ENCODE results near the gene IPCEF1. TPM values are rescaled to one million over a fixed set of nuclear protein-coding genes. Genes with fewer than 3 reads are reported as not detected.

Gene IPCEF1
- polyA plus RNA-seq, 1 experiment, result 0.35 TPM

DNA sequence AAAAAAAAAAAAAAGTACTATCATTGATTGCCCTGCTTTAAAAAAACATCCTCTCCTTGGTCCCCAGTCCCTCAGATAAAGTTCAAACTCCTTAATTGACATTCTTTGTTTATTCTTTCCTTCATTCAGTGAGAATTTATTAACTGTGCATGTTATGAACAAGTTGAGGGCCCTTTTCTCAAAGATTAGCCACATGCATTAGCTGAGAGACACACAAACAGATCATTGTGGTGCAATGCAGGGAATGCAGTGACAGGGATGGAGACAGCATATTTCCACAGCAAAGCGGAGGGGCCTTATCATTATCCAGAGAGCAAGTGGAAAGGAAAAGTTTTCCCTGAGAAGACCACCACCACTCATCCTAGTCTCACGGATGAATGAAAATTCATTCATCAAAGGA lies 21.9 kb upstream of the IPCEF1 start:
- TF ChIP-seq, protein P1, sequence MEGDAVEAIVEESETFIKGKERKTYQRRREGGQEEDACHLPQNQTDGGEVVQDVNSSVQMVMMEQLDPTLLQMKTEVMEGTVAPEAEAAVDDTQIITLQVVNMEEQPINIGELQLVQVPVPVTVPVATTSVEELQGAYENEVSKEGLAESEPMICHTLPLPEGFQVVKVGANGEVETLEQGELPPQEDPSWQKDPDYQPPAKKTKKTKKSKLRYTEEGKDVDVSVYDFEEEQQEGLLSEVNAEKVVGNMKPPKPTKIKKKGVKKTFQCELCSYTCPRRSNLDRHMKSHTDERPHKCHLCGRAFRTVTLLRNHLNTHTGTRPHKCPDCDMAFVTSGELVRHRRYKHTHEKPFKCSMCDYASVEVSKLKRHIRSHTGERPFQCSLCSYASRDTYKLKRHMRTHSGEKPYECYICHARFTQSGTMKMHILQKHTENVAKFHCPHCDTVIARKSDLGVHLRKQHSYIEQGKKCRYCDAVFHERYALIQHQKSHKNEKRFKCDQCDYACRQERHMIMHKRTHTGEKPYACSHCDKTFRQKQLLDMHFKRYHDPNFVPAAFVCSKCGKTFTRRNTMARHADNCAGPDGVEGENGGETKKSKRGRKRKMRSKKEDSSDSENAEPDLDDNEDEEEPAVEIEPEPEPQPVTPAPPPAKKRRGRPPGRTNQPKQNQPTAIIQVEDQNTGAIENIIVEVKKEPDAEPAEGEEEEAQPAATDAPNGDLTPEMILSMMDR (IDR thresholded peaks at IDR 0.05; ENCODE audit: low read depth, low read length), result no peak
- Histone ChIP-seq H3K9me3 (ENCODE audit: control insufficient read depth, insufficient read depth, low read length) (peaks cover 4% of the 10 kb centered on the region), H3K27ac (ENCODE audit: low read depth, low read length) (no peak overlapping the region), H3K27me3 (ENCODE audit: control insufficient read depth, insufficient read depth, low read length) (no peaks in the 10 kb centered on the region), H3K4me3 (ENCODE audit: low read depth, low read length) (no peak overlapping the region)
- ChIA-PET POLR2A (no interaction called here), CTCF (interaction anchor here (0.6 kb wide), 1 partner anchor 194 kb away, joined by 3 read pairs; no protein-coding TSS in a partner anchor)
- no peak for DNase-seq (ENCODE audit: low read depth, low spot score)

DNA sequence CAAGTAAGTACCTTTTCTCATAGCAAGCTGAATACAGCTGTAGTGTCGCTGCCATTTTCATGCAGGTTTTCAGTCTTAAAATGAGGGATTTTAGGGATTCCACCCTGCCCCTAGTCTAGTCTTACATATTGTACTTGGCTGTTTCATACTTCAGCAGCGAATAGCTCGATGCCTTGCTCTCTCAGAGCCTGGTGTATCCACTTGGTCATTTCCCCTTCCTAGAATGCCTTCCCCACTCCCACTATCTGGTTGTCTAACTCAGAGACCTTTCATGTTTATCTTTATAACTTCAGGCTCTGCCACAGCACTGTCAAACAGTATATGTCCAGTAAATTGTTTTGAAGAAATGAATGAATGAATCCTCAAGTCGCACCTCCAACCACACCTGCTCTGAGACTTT lies 21.1 kb upstream of the IPCEF1 start:
- Histone ChIP-seq H3K27me3 (ENCODE audit: control insufficient read depth, insufficient read depth, low read length) (no peaks in the 10 kb centered on the region), H3K4me3 (ENCODE audit: low read depth, low read length) (no peak overlapping the region), H3K9me3 (ENCODE audit: control insufficient read depth, insufficient read depth, low read length) (no peaks in the 10 kb centered on the region), H3K27ac (ENCODE audit: low read depth, low read length) (no peak overlapping the region)
- TF ChIP-seq, protein P1 (IDR thresholded peaks at IDR 0.05; ENCODE audit: low read depth, low read length), result no peak
- ChIA-PET POLR2A (no interaction called here), CTCF (interaction anchor here (0.6 kb wide), 1 partner anchor 193 kb away, joined by 3 read pairs; no protein-coding TSS in a partner anchor)
- no peak for DNase-seq (ENCODE audit: low read depth, low spot score)

DNA sequence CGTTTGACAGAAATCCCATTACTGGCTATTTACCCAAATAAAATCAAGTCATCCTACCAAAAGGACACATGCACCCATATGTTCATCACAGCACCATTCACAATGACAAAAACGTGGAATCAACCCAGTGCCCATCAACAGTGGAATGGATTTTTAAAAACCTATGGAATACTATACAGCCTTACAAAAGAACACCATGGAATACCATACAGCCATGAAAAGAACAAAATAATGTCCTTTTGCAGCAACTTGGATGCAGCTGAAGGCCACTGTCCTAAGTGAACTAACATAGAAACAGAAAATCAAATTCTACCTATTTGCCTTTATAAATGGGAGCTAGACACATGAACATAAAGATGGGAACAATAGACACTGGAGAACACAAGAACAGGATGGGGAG lies 17.4 kb upstream of the IPCEF1 start:
- H3K27me3 ChIP-seq (ENCODE audit: control insufficient read depth, insufficient read depth, low read length), result no peaks in the 10 kb centered on the region
- POLR2A ChIA-PET, result no interaction called here
- DNase-seq (ENCODE audit: low read depth, low spot score), result no peak
- no peak overlapping the region for H3K27ac ChIP-seq (ENCODE audit: low read depth, low read length)
- H3K4me3 ChIP-seq (ENCODE audit: low read depth, low read length), result no peak overlapping the region
- no peaks in the 10 kb centered on the region for H3K9me3 ChIP-seq (ENCODE audit: control insufficient read depth, insufficient read depth, low read length)
- TF ChIP-seq, protein P1 (IDR thresholded peaks at IDR 0.05; ENCODE audit: low read depth, low read length), result no peak
- CTCF ChIA-PET, result no interaction called here

DNA sequence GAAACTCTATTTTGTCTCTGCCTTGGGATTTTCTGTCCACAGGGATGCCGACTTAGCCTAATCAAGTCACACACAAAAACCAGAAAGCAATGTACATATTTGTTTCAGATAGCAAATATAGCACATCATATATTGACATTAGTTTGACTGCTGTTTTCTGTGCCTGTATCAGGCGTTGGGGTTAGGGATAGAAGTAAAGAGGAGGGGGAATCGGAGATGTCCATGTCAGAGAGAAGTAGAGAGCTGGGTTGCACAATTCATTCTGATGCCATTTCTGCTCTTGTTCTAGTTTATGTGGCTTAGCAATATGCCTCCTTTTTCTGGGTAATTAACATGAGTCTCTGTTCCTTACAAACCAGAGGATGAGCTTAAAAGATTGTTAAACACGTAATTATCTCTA lies 14.7 kb upstream of the IPCEF1 start:
- Histone ChIP-seq H3K27me3 (ENCODE audit: control insufficient read depth, insufficient read depth, low read length) (no peaks in the 10 kb centered on the region), H3K9me3 (ENCODE audit: control insufficient read depth, insufficient read depth, low read length) (no peaks in the 10 kb centered on the region), H3K4me3 (ENCODE audit: low read depth, low read length) (no peak overlapping the region), H3K27ac (ENCODE audit: low read depth, low read length) (no peak overlapping the region)
- no peak for DNase-seq (ENCODE audit: low read depth, low spot score)
- TF ChIP-seq, protein P1 (IDR thresholded peaks at IDR 0.05; ENCODE audit: low read depth, low read length), result no peak
- CTCF ChIA-PET, result interaction anchor here (0.7 to 4.6 kb wide), 13 partner anchors 12 to 217 kb away, joined by 3 to 44 read pairs (median 5); no protein-coding TSS in a partner anchor
- POLR2A ChIA-PET, result no interaction called here

DNA sequence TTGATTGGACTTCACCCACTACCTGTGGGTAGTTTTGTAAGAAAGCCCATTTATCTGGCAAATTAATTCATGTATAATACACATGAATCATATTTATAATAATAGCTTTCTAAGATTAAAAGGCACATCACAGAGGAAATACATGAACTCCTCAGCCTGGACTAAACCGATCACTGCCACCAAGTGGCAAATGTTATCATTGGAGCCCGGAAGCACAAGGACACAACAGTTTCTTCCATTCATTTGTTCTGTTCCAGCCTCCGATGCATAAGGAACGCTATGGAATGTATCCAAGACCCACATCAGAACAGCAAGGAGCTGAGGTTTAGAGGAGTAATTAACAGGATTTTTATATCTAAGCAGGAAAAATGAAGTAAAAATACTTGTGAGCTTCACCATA lies 13.9 kb upstream of the IPCEF1 start:
- TF ChIP-seq, protein P1 (IDR thresholded peaks at IDR 0.05; ENCODE audit: low read depth, low read length), result peak; percentile 53
- Histone ChIP-seq H3K4me3 (ENCODE audit: low read depth, low read length) (no peak overlapping the region), H3K9me3 (ENCODE audit: control insufficient read depth, insufficient read depth, low read length) (no peaks in the 10 kb centered on the region), H3K27ac (ENCODE audit: low read depth, low read length) (no peak overlapping the region), H3K27me3 (ENCODE audit: control insufficient read depth, insufficient read depth, low read length) (no peaks in the 10 kb centered on the region)
- POLR2A ChIA-PET, result no interaction called here
- CTCF ChIA-PET, result interaction anchor here (0.7 to 4.6 kb wide), 14 partner anchors 12 to 217 kb away, joined by 3 to 44 read pairs (median 4); no protein-coding TSS in a partner anchor
- no peak for DNase-seq (ENCODE audit: low read depth, low spot score)

All from AG04450 (cell line).